Calu3 (cell line): Measurements from ENCODE around the gene ZXDC. TPM values are rescaled to one million over a fixed set of nuclear protein-coding genes. Genes with fewer than 3 reads are reported as not detected.

Source experiments
- BruUV-seq: library from RNA; stranded (reverse); fragments of 400-500 nt; replicated peaks from 2 replicates; lab custom pipeline; 2021; lab: Mats Ljungman, UMichigan
- CTCF ChIA-PET: fragments of 300-600 bp; sonication (Branson Sonifier 250); formaldehyde crosslinking; loops from one replicate; lab custom pipeline; 2022; ENCODE audit warnings: antibody characterized with exemption; lab: Charles Lee
- DNase-seq: peaks from one replicate; pipeline ENCODE4 v3.0.0; 2022
- H3K27ac Mint-ChIP-seq: one replicate; pipeline ENCODE4 v1.8.0; 2022; ENCODE audit warnings: mixed read lengths; ENCODE audit not compliant: unreplicated experiment
- H3K27me3 Mint-ChIP-seq: one replicate; pipeline ENCODE4 v1.8.0; 2022; ENCODE audit warnings: mixed read lengths; ENCODE audit not compliant: unreplicated experiment
- H3K36me3 Mint-ChIP-seq: one replicate; pipeline ENCODE4 v1.8.0; 2022; ENCODE audit warnings: mild to moderate bottlenecking, moderate library complexity, mixed read lengths; ENCODE audit not compliant: insufficient read depth, unreplicated experiment
- H3K4me1 Mint-ChIP-seq: one replicate; pipeline ENCODE4 v1.8.0; 2022; ENCODE audit warnings: mild to moderate bottlenecking, low read depth, mixed read lengths; ENCODE audit not compliant: unreplicated experiment
- H3K4me3 Mint-ChIP-seq: one replicate; pipeline ENCODE4 v1.8.0; 2022; ENCODE audit warnings: mild to moderate bottlenecking, low read depth, moderate library complexity, mixed read lengths; ENCODE audit not compliant: unreplicated experiment
- H3K9me3 Mint-ChIP-seq: one replicate; pipeline ENCODE4 v1.8.0; 2022; ENCODE audit warnings: low read depth, mixed read lengths; ENCODE audit not compliant: unreplicated experiment
- CTCF ChIP-seq: fragments of 200-600 bp; IDR thresholded peaks from one replicate; pipeline ENCODE4 v1.8.0; 2022; ENCODE audit warnings: antibody characterized with exemption; ENCODE audit not compliant: unreplicated experiment
- intact Hi-C: fragments of 100-400 bp; cut with micrococcal nuclease; formaldehyde crosslinking; loops from one replicate; pipeline ENCODE4 v1.10.0; 2022; ENCODE audit not compliant: unreplicated experiment
- total RNA-seq: library from RNA; stranded (reverse); gene quantifications from 2 replicates; pipeline ENCODE4 v1.2.3, GENCODE V29; 2022

ZXDC gene
- total RNA-seq, 1 experiment from 2014 or later, result 63.8 TPM

- H3K4me3 Mint-ChIP-seq, result no peak overlapping the region
- no peaks in the 10 kb centered on the region for H3K9me3 Mint-ChIP-seq
- H3K27me3 Mint-ChIP-seq, result no peaks in the 10 kb centered on the region
- H3K36me3 Mint-ChIP-seq, result peaks cover 42% of the 10 kb centered on the region
- H3K27ac Mint-ChIP-seq, result no peak overlapping the region
- H3K4me1 Mint-ChIP-seq, result peaks cover 10% of the 10 kb centered on the region
- CTCF ChIA-PET, result no interaction called here
- TF ChIP-seq CTCF, result no peak
- no peak for DNase-seq
- intact Hi-C loops, result no loop called here
- no TSS peak for BruUV-seq
These were observed 26.1 kb downstream of the ZXDC start for GRCh38 chr3:126449621-126450051.

GRCh38 chr3:126448893-126449180, 26.9 kb downstream of the ZXDC start:
- Mint-ChIP-seq H3K4me3 (no peak overlapping the region), H3K27ac (no peak overlapping the region), H3K9me3 (no peaks in the 10 kb centered on the region), H3K4me1 (peaks cover 10% of the 10 kb centered on the region), H3K27me3 (no peaks in the 10 kb centered on the region), H3K36me3 (peaks cover 42% of the 10 kb centered on the region)
- no peak for TF ChIP-seq CTCF
- no TSS peak for BruUV-seq
- no peak for DNase-seq
- intact Hi-C loops, result no loop called here
- CTCF ChIA-PET, result no interaction called here

GRCh38 chr3:126448136-126448892, 27.4 kb downstream of the ZXDC start:
- CTCF ChIA-PET, result interaction anchor here (1.0 kb wide), 1 partner anchor 12 kb away, joined by 3 read pairs; no protein-coding TSS in a partner anchor
- H3K27me3 Mint-ChIP-seq, result no peaks in the 10 kb centered on the region
- no peak overlapping the region for H3K27ac Mint-ChIP-seq
- intact Hi-C loops, result no loop called here
- no peak for DNase-seq
- peaks cover 10% of the 10 kb centered on the region for H3K4me1 Mint-ChIP-seq
- H3K36me3 Mint-ChIP-seq, result peaks cover 42% of the 10 kb centered on the region
- H3K9me3 Mint-ChIP-seq, result no peaks in the 10 kb centered on the region
- BruUV-seq, result no TSS peak
- TF ChIP-seq CTCF, result no peak
- no peak overlapping the region for H3K4me3 Mint-ChIP-seq

- no peak for DNase-seq
- H3K4me3 Mint-ChIP-seq, result no peak overlapping the region
- TF ChIP-seq CTCF, result no peak
- no TSS peak for BruUV-seq
- H3K27ac Mint-ChIP-seq, result no peak overlapping the region
- peaks cover 38% of the 10 kb centered on the region for H3K36me3 Mint-ChIP-seq
- intact Hi-C loops, result no loop called here
- CTCF ChIA-PET, result interaction anchor here (1.0 kb wide), 1 partner anchor 13 kb away, joined by 3 read pairs; no protein-coding TSS in a partner anchor
- no peaks in the 10 kb centered on the region for H3K27me3 Mint-ChIP-seq
- H3K4me1 Mint-ChIP-seq, result peaks cover 10% of the 10 kb centered on the region
- H3K9me3 Mint-ChIP-seq, result no peaks in the 10 kb centered on the region
These were observed 28.1 kb downstream of the ZXDC start for GRCh38 chr3:126447456-126448106.
